ENCODE measurements around the gene IER5. TPM values are rescaled to one million over a fixed set of nuclear protein-coding genes. Genes with fewer than 3 reads are reported as not detected.

The IER5 gene
- total and polyA plus RNA-seq, 9 of the 15 experiments (the other 6 are each of a cell fraction or from before 2014, with no cell fraction given), result 2.4 to 32.1 (median 12.0) TPM

DNA sequence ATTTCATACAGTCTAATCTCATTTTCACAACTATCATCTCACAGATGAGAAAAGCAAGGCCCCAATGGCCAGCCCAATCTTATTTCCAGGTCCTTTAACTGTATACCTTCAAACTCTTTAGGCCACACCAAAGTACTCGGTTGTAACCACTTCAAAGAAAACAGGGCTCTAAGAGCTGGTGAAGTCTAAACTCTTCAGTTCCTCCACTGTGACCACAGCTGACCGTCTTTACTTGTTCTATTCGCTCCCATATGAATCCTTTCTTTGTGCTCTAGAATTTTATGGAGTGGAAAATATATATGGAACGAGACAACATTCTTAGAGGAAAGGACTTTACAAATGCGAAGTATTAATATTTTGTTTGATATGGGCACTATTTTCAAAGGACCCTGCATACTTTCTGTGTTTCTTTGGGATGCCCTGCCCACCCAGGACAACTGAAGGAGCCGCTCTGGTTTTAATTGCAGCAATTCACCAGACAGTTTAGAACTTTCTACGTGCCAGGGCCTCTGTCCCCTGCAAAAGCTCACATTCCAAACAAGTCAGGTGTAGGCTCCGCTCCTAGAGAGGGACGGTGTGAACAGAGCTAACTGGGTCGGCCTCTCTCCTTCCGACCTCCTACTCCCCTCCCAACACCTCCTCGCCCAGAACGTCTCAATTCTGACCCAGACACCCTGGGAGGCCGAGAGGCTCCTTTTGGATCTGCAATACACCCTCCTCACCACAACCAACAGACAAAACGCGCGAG, 15.7 kb downstream of the IER5 start (continued):
- TF ChIP-seq, protein P1, sequence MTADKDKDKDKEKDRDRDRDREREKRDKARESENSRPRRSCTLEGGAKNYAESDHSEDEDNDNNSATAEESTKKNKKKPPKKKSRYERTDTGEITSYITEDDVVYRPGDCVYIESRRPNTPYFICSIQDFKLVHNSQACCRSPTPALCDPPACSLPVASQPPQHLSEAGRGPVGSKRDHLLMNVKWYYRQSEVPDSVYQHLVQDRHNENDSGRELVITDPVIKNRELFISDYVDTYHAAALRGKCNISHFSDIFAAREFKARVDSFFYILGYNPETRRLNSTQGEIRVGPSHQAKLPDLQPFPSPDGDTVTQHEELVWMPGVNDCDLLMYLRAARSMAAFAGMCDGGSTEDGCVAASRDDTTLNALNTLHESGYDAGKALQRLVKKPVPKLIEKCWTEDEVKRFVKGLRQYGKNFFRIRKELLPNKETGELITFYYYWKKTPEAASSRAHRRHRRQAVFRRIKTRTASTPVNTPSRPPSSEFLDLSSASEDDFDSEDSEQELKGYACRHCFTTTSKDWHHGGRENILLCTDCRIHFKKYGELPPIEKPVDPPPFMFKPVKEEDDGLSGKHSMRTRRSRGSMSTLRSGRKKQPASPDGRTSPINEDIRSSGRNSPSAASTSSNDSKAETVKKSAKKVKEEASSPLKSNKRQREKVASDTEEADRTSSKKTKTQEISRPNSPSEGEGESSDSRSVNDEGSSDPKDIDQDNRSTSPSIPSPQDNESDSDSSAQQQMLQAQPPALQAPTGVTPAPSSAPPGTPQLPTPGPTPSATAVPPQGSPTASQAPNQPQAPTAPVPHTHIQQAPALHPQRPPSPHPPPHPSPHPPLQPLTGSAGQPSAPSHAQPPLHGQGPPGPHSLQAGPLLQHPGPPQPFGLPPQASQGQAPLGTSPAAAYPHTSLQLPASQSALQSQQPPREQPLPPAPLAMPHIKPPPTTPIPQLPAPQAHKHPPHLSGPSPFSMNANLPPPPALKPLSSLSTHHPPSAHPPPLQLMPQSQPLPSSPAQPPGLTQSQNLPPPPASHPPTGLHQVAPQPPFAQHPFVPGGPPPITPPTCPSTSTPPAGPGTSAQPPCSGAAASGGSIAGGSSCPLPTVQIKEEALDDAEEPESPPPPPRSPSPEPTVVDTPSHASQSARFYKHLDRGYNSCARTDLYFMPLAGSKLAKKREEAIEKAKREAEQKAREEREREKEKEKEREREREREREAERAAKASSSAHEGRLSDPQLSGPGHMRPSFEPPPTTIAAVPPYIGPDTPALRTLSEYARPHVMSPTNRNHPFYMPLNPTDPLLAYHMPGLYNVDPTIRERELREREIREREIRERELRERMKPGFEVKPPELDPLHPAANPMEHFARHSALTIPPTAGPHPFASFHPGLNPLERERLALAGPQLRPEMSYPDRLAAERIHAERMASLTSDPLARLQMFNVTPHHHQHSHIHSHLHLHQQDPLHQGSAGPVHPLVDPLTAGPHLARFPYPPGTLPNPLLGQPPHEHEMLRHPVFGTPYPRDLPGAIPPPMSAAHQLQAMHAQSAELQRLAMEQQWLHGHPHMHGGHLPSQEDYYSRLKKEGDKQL (CRISPR knock-in tag; IDR thresholded peaks at IDR 0.05; ENCODE audit: borderline replicate concordance), result no peak
- TF ChIP-seq MGA (IDR thresholded peaks at IDR 0.05), result no peak
- TF ChIP-seq TBP (optimal IDR thresholded peaks at IDR 0.05; ENCODE audit: low read depth, low read length), result no peak
- 0 out of 2 replicates have a peak, but pooled peaks have one; percentile 5 for TF ChIP-seq ARID2 (IDR thresholded peaks at IDR 0.05)
- no peak for TF ChIP-seq HDAC3 (IDR thresholded peaks at IDR 0.05; ENCODE audit: borderline replicate concordance, partially characterized antibody)
- TF ChIP-seq HNRNPL (IDR thresholded peaks at IDR 0.05; ENCODE audit: low read depth, low read length), result no peak
- TF ChIP-seq, protein P2, sequence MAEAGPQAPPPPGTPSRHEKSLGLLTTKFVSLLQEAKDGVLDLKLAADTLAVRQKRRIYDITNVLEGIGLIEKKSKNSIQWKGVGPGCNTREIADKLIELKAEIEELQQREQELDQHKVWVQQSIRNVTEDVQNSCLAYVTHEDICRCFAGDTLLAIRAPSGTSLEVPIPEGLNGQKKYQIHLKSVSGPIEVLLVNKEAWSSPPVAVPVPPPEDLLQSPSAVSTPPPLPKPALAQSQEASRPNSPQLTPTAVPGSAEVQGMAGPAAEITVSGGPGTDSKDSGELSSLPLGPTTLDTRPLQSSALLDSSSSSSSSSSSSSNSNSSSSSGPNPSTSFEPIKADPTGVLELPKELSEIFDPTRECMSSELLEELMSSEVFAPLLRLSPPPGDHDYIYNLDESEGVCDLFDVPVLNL (CRISPR knock-in tag; IDR thresholded peaks at IDR 0.05; ENCODE audit: low read depth), result no peak
- no peak for TF ChIP-seq POLR2H (tag; IDR thresholded peaks at IDR 0.05; ENCODE audit: low read depth)
